ENCODE data around the gene SGSH.

Gene SGSH

DNA sequence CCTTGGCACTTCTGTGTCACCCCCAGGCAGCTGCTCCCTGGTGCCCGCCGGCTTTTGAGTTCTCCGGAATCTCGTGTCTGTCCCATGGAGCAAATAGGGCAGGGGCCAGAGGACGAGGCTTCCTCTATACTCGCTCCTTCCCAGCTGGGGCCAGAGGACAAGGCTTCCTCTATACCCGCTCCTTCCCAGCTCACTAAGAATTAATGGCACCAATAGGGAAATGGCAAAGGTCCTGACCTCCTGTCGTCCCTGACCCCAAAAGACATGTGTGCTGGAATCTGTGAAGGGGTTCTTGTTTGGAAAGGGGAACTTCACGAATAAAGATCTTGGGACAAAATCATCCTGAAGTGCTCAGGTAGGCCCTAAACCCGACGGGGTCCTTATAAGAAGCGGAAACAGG, 7.6 kb downstream of the SGSH start:
- no peak for DNase-seq (ENCODE audit: low read depth, low spot score)
- TF ChIP-seq, protein P1, sequence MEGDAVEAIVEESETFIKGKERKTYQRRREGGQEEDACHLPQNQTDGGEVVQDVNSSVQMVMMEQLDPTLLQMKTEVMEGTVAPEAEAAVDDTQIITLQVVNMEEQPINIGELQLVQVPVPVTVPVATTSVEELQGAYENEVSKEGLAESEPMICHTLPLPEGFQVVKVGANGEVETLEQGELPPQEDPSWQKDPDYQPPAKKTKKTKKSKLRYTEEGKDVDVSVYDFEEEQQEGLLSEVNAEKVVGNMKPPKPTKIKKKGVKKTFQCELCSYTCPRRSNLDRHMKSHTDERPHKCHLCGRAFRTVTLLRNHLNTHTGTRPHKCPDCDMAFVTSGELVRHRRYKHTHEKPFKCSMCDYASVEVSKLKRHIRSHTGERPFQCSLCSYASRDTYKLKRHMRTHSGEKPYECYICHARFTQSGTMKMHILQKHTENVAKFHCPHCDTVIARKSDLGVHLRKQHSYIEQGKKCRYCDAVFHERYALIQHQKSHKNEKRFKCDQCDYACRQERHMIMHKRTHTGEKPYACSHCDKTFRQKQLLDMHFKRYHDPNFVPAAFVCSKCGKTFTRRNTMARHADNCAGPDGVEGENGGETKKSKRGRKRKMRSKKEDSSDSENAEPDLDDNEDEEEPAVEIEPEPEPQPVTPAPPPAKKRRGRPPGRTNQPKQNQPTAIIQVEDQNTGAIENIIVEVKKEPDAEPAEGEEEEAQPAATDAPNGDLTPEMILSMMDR (IDR thresholded peaks at IDR 0.05; ENCODE audit: low read depth, low read length), result no peak
- no peak overlapping the region for H3K4me3 ChIP-seq (ENCODE audit: low read depth, low read length)
- in situ Hi-C loops (cut with HindIII; ENCODE audit: low sequenced_read_pairs), result no loop called here

DNA sequence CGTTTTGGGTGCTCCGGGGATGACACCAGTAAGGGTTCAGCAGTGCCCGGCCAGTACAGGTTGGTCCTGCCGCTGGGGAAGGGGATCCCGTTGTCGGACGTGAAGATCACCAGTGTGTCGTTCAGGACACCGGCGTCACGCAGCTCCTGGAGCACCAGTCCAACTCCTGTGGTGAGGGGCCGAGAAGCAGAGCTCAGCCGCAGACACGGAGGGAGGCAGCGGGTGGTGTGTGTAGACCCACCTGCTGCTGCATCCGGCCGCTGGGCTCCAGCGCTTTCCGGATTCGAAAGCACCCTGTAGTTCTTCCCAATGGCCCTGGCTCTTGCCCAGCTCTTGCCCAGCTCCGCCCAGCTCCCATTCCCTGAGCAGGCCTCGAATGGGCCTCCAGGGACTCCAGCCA, 8.0 kb downstream of the SGSH start:
- DNase-seq (ENCODE audit: low read depth, low spot score), result no peak
- TF ChIP-seq, protein P1 (IDR thresholded peaks at IDR 0.05; ENCODE audit: low read depth, low read length), result no peak
- H3K4me3 ChIP-seq (ENCODE audit: low read depth, low read length), result no peak overlapping the region
- in situ Hi-C loops (cut with HindIII; ENCODE audit: low sequenced_read_pairs), result no loop called here

DNA sequence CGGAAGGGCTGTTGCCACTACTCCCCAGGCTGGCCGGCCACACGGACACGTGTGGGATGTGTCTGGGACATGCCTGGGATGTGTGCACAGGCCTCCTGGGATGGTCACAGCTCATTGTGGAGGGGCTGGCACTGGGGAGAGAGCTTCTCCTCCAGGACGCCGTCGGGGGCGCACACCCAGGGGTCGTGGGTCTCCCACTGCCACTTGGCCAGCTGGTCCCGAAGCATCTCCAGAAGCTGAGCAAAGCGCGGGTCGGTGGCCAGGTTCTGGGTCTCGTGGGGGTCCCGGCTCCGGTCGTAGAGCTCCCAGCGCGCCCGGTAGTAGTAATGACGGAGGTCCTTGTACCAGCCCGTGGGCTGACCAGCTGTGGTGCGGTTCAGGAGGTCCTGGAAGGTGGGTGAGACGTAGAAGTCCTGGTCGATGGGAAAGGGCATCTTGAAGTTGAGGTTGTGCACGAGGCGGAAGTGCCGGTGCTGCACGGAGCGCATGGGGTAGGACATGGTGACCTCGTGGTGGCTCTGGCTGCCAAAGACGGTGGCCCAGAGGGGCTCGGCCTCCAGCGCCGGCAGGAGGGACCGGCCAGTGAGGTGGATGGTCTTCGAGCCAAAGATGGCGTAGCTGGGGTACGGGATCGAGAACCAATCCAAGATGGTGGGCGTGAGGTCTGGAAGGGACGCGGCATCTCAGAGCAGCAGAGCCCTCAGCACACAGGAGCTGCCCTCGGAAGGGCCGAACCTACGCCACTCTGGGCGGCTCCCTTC, 9.6 kb downstream of the SGSH start:
- H3K4me3 ChIP-seq (ENCODE audit: low read depth, low read length), result no peak overlapping the region
- TF ChIP-seq, protein P1 (IDR thresholded peaks at IDR 0.05; ENCODE audit: low read depth, low read length), result no peak
- DNase-seq (ENCODE audit: low read depth, low spot score), result no peak
- in situ Hi-C loops (cut with HindIII; ENCODE audit: low sequenced_read_pairs), result no loop called here

DNA sequence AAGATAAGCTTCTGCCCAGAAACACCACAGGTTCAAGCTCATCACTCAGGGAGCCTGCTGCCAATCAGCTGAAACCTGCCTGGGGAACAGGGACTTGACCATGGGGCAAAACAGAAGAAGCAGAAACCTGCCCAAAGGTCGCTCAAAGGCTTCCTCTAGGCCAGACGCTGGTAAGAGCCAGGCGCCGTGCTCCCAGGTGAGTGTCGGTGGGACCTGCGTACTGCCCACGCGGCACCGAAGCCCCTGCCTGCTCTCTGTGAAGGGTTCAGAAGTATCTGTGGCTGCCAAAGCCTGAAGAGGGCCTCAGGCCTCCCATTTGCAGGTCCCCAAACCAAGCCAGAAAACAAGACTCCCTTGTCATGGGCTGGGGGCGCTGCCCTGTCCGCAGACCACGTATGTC, 10.4 kb downstream of the SGSH start:
- no peak overlapping the region for H3K4me3 ChIP-seq (ENCODE audit: low read depth, low read length)

DNA sequence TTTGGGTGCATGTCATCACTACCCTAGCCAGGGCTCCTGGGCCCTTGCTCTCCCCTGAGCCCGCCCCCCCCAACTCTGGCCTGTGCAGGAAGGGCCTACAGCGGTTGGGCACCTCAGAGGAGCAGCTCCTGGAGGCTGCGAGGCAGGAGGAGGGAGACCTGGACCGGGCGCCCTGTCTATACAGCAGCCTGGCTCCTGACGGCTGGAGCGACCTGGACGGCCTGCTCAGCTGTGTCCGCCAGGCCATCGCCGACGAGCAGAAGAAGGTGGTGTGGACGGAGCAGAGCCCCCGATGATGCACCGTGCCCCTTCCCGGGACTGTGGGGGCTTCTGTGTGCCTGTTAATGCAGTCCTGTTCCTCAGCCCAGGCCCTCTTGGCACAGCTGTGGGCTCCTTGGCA, 12.1 kb downstream of the SGSH start:
- in situ Hi-C loops (cut with HindIII; ENCODE audit: low sequenced_read_pairs), result no loop called here
- no peak for DNase-seq (ENCODE audit: low read depth, low spot score)
- TF ChIP-seq, protein P1 (IDR thresholded peaks at IDR 0.05; ENCODE audit: low read depth, low read length), result no peak
- H3K4me3 ChIP-seq (ENCODE audit: low read depth, low read length), result no peak overlapping the region

More for the DNA sequence above, 10.4 kb downstream of the SGSH start:
- no peak for DNase-seq (ENCODE audit: low read depth, low spot score)
- in situ Hi-C loops (cut with HindIII; ENCODE audit: low sequenced_read_pairs), result no loop called here
- TF ChIP-seq, protein P1 (IDR thresholded peaks at IDR 0.05; ENCODE audit: low read depth, low read length), result no peak

DNA sequence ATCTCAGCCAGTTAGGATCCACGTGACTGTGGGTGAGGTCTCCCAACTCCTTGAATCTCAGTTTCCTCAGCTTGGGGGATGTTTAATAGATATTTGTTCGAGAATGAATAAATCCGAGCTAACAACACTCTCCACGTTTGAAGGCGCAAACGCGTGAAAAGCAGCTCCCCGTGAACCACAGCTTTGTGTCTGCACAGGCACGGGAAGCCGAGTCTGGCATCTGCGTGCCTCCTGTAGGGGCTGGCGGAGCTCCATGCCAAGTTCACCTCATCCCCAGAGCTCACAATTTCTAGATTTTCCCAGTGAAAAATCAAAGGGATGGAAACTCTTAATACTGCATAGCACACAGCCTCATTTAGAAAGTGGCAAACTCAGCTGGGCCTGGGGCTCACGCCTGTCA, 14.3 kb downstream of the SGSH start:
- H3K4me3 ChIP-seq (ENCODE audit: low read depth, low read length), result no peak overlapping the region
- TF ChIP-seq, protein P1 (IDR thresholded peaks at IDR 0.05; ENCODE audit: low read depth, low read length), result no peak
- in situ Hi-C loops (cut with HindIII; ENCODE audit: low sequenced_read_pairs), result no loop called here
- DNase-seq (ENCODE audit: low read depth, low spot score), result no peak

Data from astrocyte of the spinal cord (primary cell).